ENCODE data around the gene ZBED1.

The ZBED1 gene

GRCh38 chrX:2452799-2453198, 48.0 kb downstream of the ZBED1 start:
- TF ChIP-seq CTCF (IDR thresholded peaks at IDR 0.05; ENCODE audit: borderline replicate concordance, control extremely low read depth, extremely low read depth, insufficient read depth, missing control alignments): no peak
- no peak for DNase-seq (ENCODE audit: low spot score)
- in situ Hi-C loops (cut with MboI; ENCODE audit: low sequenced_read_pairs, unreplicated experiment): no loop called here

DNA sequence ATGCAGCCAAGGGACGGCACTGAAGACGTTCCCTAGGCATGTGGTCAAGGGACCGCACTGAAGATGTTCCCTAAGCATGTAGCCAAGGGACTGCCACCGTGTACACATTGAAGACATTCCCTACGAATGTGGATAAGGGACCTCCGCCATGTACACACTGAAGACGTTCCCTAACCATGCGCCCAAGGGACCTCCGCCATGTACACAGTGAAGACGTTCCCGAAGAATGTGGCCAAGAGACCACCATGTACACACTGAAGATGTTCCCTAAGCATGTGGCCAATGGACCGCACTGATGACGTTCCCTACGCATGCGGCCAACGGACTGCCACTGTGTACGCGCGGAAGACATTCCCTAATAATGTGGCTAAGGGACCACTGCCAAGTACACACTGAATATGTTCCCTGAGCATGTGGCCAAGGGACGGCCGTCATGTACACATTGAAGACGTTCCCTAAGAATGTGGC, 48.4 kb downstream of the ZBED1 start:
- in situ Hi-C loops (cut with MboI; ENCODE audit: low sequenced_read_pairs, unreplicated experiment): no loop called here
- DNase-seq (ENCODE audit: low spot score): no peak
- TF ChIP-seq CTCF (IDR thresholded peaks at IDR 0.05; ENCODE audit: borderline replicate concordance, control extremely low read depth, extremely low read depth, insufficient read depth, missing control alignments): no peak

DNA sequence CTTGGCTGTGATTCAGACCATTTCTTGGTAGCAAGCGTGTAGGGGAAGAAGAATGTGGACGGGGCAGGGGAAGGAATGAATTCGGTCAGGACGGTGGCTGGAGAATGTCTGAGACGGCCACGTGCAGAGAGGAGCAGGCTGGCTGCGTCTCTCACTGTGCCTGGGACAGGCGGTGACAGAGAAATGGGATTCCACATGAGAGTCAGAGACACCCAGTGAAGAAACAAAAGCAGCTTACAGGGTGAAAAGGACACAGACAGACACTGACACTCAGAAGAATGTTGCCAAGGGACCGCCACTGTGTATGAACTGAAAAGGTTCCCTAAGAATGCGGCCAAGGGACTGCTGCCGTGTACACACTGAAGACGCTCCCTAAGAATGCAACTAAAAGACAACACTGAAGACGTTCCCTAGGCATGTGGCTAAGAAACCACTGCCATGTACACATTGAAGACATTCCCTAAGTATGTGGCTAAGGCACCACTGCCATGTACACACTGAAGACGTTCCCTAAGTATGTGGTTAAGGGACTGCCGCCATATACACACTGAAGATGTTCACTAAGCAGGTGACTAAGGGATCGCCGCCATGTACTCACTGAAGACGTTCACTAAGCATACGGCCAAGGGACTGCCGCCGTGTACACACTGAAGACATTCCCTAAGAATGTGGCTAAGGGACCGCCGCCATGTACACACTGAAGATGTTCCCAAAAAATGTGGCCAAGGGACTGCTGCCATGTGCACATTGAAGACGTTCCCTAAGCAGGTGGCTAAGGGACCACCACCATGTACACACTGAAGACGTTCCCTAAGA, 49.1 kb downstream of the ZBED1 start:
- no peak for TF ChIP-seq CTCF (IDR thresholded peaks at IDR 0.05; ENCODE audit: borderline replicate concordance, control extremely low read depth, extremely low read depth, insufficient read depth, missing control alignments)
- DNase-seq (ENCODE audit: low spot score): no peak
- in situ Hi-C loops (cut with MboI; ENCODE audit: low sequenced_read_pairs, unreplicated experiment): no loop called here

- no peak for TF ChIP-seq CTCF (IDR thresholded peaks at IDR 0.05; ENCODE audit: borderline replicate concordance, control extremely low read depth, extremely low read depth, insufficient read depth, missing control alignments)
- in situ Hi-C loops (cut with MboI; ENCODE audit: low sequenced_read_pairs, unreplicated experiment): no loop called here
- DNase-seq (ENCODE audit: low spot score): no peak
Observed at GRCh38 chrX:2450681-2451080, 50.1 kb downstream of the ZBED1 start.

DNA sequence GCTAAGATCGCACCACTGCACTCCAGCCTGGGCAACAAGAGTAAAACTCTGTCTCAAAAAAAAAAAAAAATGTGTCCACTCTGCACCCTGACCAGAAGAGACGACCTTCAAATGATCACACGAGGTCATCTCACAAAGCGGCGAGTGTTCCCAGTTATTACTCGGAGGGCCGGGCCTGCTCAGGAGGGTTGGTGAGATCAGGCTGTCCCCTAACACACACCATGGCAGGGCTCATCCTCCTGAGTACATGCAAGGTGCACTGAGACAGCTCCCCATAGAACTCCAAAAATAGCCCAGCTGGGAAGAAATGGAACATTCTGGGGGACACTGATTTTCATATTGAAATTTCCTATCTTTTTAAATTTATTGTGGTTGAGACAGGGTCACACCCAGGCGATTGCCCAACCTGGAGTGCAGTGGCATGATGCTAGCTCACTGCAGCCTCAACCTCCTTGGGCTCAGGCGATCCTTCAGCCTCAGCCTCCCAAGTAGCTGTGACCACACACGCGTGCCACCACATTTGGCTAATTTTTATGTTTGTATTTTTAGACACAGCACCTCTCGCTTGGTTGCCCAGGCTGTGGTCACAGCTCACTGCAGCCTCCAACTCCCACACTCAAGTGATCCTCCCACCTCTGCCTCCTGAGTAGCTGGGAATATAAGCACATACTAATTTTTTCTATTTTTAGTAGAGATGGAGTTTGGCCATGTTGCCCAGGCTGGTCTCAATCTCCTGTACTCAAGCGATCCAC, 51.5 kb downstream of the ZBED1 start:
- no peak for DNase-seq (ENCODE audit: low spot score)
- in situ Hi-C loops (cut with MboI; ENCODE audit: low sequenced_read_pairs, unreplicated experiment): no loop called here
- no peak for TF ChIP-seq CTCF (IDR thresholded peaks at IDR 0.05; ENCODE audit: borderline replicate concordance, control extremely low read depth, extremely low read depth, insufficient read depth, missing control alignments)

DNA sequence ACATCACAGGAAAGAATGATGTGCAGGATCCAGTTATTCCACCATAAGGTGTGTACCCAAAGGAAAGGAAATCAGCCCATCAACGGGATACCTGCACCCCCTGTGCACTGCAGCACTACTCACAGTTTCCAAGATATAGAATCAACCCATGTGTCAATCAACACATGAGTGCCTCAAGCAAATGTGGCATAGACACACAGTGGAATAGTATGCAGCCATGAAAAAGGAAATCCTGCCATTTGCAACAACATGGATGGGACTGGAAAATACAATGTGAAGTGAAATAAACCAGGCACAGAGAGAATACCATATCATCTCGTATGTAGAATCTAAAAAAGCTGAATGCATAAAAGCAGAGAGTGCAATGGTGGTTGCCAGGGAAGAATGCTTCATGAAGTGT, 53.3 kb downstream of the ZBED1 start:
- in situ Hi-C loops (cut with MboI; ENCODE audit: low sequenced_read_pairs, unreplicated experiment): no loop called here
- no peak for DNase-seq (ENCODE audit: low spot score)
- no peak for TF ChIP-seq CTCF (IDR thresholded peaks at IDR 0.05; ENCODE audit: borderline replicate concordance, control extremely low read depth, extremely low read depth, insufficient read depth, missing control alignments)

All from GM13976 (cell line).